GM13977 (cell line): ENCODE data around the gene GRPEL2.

Experiments
- DNase-seq: peaks from one replicate; pipeline ENCODE4 v3.0.0; 2012; ENCODE audit warnings: low spot score
- in situ Hi-C: fragments of 300-500 bp; cut with MboI; formaldehyde crosslinking; loops from one replicate; pipeline ENCODE4 v1.12.0; 2022; ENCODE audit warnings: low sequenced_read_pairs, low pct_unique_long_range_greater_than_20kb, mixed read lengths, inconsistent platforms; ENCODE audit not compliant: unreplicated experiment
- TF ChIP-seq, protein P1 (sequence below): IDR thresholded peaks from 2 replicates; pipeline ENCODE4 v1.5.1; 2012; ENCODE audit warnings: mild to moderate bottlenecking, control low read depth; ENCODE audit not compliant: insufficient read depth; ENCODE audit errors: extremely low read depth, missing control alignments

The GRPEL2 gene

DNA sequence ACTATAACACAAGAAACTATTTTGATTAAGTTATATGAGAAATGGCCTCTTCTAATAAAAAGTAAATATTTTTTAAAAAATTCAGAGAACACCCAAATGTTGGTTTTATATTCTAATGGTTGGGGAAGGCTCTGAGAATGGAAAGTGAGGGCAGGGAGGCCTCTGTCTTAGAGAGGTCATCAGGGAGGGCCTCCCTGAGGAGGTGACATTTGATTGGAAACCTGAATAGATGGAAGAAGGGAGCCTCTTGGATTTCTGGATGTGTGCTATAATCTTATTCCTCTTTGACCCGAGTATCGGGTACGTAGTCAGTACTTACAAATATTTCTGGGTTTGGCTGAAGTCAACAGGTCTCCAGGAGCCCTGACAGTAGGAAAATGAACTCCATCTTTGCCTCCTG lies 26.1 kb upstream of the GRPEL2 start:
- in situ Hi-C loops: no loop called here
- TF ChIP-seq, protein P1, sequence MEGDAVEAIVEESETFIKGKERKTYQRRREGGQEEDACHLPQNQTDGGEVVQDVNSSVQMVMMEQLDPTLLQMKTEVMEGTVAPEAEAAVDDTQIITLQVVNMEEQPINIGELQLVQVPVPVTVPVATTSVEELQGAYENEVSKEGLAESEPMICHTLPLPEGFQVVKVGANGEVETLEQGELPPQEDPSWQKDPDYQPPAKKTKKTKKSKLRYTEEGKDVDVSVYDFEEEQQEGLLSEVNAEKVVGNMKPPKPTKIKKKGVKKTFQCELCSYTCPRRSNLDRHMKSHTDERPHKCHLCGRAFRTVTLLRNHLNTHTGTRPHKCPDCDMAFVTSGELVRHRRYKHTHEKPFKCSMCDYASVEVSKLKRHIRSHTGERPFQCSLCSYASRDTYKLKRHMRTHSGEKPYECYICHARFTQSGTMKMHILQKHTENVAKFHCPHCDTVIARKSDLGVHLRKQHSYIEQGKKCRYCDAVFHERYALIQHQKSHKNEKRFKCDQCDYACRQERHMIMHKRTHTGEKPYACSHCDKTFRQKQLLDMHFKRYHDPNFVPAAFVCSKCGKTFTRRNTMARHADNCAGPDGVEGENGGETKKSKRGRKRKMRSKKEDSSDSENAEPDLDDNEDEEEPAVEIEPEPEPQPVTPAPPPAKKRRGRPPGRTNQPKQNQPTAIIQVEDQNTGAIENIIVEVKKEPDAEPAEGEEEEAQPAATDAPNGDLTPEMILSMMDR: no peak
- no peak for DNase-seq

GRCh38 chr5:149320791-149321330 lies 24.4 kb upstream of the GRPEL2 start:
- no peak for DNase-seq
- in situ Hi-C loops: no loop called here
- TF ChIP-seq, protein P1: no peak

GRCh38 chr5:149322518-149322917 lies 22.8 kb upstream of the GRPEL2 start:
- DNase-seq: no peak
- in situ Hi-C loops: no loop called here
- TF ChIP-seq, protein P1: no peak

DNA sequence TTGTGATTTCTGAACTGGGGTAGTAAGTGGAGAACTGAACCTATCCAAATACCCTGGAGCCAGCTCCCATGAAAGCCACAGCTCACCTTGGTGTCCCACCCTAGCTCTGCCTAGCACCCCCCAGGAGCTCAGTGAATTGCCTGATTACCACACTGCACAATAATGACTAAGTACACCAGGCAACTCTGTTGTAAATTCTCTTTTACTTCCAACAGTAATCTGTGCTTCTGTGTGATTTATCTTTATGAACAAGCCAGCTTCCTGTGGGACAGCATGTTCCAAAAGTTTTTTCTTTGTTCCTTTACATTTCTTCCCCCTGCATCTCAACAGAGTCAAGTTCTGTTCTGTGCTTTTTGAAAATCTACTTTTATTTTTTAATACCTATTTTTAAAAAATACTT lies 22.1 kb upstream of the GRPEL2 start:
- TF ChIP-seq, protein P1: no peak
- DNase-seq: no peak
- in situ Hi-C loops: no loop called here

DNA sequence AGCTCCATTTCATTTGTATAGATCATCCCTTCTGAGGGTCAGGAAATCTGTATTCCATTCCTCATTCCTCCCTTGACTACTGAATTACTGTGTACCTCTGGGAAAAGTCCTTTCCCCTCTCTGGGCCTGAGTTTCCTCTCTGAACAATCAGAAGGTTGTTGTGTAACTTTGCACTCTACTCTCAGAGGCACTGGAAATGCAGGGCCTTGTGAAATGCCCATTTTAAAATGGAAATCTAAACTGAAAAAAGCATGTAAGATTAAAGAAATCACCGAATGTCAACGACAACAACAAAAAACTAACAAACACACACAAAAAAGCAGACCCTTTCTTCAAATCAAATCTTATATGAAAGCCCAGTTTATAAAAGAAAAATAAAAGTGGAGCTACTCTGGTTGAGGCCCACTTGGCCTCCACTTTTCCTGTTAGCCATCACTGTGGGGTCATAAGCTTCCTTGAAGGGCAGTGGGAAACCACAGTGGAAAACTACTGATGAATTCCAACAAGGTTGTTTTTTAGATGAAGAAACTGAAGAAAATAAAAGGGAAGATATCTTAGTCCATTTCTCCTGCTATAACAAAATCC lies 21.6 kb upstream of the GRPEL2 start:
- TF ChIP-seq, protein P1: no peak
- in situ Hi-C loops: no loop called here
- no peak for DNase-seq

DNA sequence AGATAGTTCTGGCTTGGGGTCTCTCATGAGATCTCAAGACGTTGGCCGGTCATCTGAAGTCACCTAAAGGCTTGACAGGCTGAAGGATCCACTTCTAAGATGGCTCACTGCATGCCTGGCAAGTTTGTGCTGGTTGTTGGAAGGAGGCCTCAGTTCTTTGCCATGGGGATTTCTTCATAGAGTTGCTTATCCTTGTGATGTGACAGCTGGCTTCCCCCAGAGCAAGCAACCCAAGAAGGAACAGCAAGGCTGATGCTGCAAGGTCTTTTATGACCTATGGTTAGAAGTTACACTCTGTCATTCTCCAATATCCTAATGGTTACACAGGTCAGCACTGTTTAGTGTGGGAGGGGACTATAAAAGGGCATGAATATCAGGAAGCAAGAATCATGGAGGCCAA lies 20.7 kb upstream of the GRPEL2 start:
- in situ Hi-C loops: no loop called here
- TF ChIP-seq, protein P1: no peak
- no peak for DNase-seq
